NOMO-1 (cell line): Measurements from ENCODE around the gene TNC.

Experiments used
- DNase-seq, 2 experiments: peaks; one replicate each; lab custom pipeline; 2025; ENCODE audit not compliant: unreplicated experiment in 2 of 2; lab: John Stamatoyannopoulos, UW

Gene TNC

GRCh38 chr9:114981063-114981462 is 136.9 kb downstream of the TNC start:
- no peak for DNase-seq

DNA sequence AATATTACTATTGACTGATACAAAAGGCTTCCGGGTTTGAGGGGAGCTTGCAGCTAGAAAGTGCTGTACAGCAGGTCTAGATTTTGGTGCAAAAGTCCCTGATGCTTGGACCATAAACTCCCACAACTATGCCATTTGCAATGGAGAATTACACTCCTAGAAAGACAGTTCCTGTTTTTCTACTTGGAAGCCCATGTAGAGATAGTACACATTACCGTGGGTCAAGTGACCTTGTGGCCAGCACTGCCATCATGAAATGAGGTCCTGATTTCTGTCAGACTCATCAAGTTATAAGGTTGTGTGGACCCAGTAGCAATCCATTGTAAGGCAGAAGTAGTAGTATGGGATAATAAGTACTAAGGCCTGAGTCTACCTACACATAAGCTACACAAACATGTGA is 144.7 kb downstream of the TNC start:
- no peak for DNase-seq

GRCh38 chr9:114972510-114973136 is 145.3 kb downstream of the TNC start:
- no peak for DNase-seq
